ENCODE data around the gene GRM4. TPM values are rescaled to one million over a fixed set of nuclear protein-coding genes. Genes with fewer than 3 reads are reported as not detected.

The GRM4 gene
- total RNA-seq, 1 donor from 2014 or later: not detected

DNA sequence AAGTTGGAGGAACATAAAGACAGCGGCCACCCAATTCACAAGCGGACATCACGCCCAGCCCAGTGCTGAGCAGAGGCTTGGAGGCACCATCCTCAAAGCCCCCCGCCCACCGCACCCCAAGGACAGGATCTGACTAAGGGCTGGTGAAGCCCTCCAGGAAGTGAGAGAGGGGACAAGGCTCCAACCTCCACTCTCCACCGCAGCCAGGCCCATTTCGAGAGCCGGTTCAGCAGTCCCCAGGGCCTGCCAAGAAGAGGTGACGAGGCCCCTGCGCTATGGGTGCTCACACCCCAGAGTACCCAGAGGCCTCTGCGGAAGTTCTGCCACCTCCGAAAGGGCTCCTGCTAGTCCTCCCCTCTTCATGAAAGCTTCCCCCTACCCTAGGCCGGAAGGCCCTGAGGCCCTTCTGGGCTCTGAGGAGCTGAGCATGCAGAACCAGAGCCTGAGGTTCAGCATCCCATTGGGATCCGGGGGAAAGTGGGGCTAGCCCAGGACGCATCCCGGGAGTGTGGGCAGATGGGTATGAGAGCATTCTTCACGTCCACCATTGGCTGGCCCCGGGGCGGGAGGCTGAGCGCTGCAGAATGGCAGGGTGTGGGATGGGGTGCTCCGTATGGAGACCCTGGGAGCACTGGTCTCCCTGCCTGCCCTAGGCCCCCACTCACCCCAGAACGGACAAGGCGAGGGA is 2.5 kb downstream of the GRM4 start:
- no peak for DNase-seq (ENCODE audit: low read depth, low spot score)

DNA sequence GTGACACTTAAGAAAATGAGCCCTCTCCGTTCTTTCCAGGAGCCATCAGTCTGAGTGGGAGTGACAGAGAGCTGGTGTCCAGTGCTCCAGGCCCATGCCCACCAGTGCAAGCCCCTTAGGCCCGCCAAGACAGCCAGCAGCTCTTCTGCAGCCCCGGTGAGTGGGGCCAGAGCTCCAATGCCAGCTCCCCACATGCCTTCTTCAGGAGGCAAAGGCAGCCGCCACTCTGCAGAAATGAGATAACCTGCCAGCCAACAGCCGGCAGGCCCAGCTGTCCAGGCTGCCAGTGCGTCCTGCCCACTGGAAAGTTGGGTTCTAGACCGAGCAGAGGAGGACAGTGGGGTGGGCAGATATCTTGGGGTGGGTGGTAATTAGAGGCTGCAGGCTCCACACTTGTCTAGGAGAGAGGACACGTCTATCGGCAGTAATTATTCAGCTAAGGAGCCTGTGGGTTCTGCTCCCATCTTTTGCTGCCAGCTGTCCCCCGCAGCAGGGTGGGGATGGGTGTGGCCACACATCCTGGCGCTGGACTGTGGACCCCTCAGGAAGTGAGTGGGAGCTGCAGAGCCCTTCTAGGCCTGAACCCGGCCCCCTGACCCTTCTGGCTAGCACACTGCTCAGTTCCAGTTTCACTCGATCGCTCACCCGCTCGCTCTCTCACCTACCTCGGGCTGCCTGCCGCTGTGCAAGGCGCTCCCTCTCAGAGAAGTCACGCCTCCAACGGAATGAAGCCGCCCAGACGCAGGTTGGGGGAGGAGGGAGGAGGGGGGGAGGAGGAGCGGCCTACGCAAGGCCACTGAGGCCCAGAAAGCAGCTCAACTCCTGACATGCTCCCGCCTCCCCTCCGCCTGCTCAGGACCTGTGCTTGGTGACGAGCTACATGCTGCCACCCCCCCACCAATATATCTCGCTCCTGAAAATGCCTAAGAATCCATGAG is 3.6 kb downstream of the GRM4 start:
- no peak for DNase-seq (ENCODE audit: low read depth, low spot score)

DNA sequence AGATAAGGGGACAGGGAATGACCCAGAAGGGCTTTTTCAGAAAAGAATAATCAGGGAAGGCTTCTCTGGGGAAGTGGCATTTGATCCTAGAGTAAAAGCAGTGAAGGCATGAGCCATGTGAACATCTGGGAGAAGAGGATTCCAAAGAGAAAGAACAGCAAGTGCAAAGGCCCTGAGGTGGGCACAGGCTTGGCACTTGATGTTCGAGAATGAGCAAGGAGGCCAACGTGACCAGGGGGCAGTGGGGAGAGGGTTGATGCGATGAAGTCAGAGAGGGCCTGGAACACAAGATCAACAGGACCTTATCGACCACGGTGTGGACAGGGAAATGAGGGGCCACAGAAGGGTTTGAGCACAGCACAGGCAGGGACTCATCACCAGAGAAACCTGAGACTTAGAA is 5.8 kb downstream of the GRM4 start:
- DNase-seq (ENCODE audit: low read depth, low spot score): no peak

DNA sequence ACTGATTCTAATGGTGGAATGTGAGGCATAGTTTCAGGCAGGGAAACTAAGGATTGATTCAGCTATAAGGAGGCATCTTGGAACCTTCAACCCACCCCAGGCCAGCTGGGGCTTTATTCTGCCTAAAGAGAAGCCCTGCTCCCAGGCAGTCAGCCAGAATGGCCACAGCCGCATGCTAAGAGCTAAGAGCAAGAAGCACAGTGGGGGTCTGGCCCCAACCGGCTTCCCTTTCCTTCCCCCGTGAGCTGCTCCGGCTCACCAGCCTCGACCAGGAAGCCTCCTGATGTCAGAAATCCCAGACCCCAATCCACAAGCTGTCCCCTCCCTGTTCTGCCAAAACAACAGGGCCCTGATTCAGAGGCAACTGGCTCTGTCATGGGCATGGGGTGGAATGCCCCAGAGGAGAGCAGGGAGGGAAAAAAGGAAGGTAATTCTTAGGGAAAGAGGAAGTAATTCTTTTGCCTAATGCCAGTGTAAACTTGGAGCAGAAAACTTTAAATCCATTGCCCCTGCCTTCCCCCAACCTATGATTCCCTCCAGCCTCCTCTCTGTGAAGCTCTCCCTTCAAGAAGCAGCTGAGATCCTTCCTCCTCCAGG is 6.9 kb downstream of the GRM4 start:
- no peak for DNase-seq (ENCODE audit: low read depth, low spot score)

DNA sequence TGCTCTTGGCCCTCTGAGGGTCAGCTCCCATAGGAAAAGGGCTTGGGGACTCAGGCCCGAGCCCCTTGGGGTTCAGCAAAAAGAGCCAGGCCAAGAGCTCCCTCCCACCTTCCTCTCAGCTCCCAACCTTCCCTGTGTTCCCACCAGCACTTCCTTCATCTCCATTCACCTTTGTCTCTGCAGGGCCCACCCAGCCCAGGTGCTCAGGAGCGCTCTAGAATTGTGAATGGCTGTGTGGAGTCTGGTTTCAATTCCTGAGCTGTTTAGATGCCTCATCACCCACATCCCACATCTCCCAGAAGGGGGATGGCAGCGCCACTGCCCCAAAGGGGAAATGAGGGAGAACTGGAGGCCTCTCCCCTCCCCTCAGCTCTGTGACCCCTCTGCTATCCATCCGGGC is 7.7 kb downstream of the GRM4 start:
- DNase-seq (ENCODE audit: low read depth, low spot score): no peak

DNA sequence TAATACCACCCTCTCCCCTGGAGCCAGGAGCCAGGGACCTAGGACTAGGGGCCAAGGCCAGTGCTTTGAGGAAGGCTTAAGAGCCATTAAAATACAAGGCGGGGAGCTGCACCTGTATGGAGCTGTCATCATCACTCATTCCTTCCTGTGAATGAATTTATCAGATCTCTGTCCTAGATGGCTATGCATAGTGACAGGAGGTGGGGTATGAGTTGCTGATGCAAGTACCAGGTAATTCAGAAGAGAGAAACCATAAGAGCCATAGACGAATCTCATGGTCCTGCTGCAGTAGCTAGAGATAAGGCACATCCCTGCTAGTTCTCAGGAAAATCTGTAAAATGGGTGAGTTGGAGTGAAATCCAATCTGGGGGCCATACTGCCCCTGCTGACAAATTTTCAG is 10.3 kb downstream of the GRM4 start:
- DNase-seq (ENCODE audit: low read depth, low spot score): no peak

DNA sequence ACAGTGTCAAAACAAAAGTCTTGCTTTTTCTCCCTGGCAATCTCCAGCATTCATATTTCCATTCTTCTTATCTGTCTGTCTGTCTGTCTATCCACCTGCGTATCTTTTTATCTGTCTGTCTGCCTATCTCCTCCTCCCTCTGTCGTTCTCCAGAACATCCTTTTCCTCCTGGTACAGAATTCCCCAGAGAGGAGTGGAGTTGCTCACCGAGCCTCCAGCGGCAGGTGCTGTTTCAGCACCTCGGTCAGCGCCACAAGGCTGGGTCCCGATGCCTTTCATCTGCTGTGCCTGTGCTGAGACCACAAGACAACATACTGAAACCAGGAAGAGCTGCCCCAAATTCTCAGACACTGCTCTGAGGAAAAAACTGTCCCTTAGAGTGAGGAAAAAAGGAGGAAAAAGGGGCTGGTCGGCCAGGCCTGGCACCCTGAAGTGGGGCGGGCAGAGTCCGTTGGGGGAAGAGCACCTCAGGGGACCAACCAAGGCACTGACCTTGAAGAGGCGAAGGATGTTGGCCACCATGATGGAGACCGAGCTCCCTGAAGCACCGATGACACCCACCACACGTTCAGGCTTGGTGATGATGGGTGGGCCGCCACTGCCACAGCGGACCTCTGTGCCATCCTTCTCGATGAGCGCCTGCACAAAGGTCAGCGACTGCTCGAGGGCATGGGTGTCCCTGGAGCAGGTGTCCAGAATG is 13.3 kb downstream of the GRM4 start:
- DNase-seq (ENCODE audit: low read depth, low spot score): no peak

DNA sequence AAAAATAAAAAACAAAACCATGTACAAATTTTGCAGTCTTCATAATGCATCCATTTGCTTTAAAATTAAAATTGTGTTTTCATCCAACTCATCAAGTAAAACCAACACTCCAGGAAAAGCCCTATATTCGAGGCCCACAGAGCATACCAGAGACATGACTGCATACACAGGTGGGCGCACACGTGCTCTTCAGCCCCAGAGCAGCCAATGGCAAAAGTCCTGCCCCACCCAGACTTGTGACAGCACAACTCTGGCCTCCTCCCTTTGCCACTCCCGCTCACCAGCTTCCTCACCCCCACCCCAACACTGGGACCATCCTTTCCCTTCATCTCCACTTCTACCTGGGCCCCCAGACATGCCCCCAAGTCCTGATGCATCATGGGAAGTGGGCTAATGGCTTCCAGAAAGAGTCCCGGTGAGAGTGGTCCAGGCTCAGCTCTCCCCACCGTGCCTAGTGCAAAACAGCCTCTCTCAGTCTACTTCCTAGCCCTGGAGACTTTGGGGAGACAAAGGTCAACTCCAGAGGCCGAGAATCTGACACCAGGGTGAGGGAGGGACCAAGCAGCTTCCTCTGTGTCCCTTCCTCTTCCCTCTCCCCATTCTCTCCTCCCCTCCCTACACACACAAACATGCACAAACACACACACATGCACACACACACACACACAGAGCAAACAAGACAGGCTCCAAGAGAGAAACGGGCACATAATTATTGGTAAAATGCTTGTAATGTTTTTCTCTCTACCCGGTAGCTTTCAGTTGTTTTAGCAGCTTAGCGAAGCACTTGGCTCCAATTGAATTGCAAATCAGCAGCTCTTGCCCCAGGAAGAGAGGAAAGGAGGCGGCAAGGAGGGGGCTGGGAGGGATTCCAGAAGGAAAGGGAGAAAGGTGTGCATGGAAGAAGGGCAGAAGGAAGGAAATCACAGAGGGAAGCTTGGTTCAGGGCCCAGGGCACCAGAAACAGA is 14.3 kb downstream of the GRM4 start:
- DNase-seq (ENCODE audit: low read depth, low spot score): no peak

DNA sequence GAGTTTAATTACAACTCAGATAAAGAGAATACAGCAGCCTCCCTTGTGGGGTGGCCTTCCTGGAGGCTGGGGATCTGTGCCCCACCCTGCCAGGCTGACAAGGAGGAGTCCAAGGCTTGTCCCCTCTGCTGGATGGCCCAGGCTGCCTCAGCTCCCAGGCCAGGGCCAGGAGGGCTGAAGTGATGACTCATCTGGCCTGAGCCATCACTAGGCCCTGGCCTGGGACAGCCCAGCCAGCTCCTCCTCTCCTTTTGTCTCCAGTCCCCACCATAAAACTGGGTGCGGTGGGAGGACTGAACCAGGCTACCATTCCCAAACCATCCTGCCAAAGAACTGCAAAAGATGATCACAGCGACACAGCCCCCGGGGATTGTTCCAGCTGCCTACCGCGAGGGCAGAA is 15.0 kb downstream of the GRM4 start:
- no peak for DNase-seq (ENCODE audit: low read depth, low spot score)

DNA sequence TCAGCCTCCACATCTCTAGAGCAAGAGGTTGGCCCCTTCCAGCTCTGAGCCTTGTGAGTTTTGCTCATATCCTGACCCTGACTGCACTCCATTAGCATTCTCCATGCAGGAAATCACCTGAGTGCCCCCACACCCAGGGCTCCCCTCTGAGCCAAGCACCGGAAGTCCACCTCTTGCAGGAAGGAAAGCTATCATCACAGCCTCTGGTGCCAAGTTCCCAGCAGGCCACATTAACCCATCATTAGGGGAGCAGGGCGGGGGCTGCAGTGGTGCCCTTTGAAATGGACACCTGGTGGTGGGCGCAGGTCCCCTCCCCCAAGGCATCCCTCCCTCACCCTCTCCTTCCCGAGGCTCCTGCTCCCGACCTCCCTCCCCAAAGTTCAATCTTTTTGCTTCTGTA is 16.1 kb downstream of the GRM4 start:
- no peak for DNase-seq (ENCODE audit: low read depth, low spot score)

DNA sequence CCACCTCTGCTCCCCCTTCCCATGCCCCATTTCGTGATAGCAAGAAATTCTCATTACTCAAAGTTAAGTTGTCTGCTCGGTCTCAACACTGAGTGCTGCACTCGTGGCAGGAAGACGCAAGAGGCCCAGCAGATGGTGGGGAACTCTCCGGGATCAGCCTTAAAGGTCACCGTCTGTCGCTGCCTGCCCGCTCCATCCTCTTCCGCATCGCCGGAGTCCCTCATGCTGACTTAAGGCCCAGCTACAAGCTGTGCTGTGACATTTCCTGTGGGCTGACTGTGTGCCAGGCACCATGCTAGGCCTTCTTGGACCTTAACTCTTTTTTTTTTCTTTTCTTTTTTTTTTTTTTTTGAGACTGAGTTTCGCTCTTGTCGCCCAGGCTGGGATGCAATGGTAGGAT is 17.8 kb downstream of the GRM4 start:
- no peak for DNase-seq (ENCODE audit: low read depth, low spot score)

DNA sequence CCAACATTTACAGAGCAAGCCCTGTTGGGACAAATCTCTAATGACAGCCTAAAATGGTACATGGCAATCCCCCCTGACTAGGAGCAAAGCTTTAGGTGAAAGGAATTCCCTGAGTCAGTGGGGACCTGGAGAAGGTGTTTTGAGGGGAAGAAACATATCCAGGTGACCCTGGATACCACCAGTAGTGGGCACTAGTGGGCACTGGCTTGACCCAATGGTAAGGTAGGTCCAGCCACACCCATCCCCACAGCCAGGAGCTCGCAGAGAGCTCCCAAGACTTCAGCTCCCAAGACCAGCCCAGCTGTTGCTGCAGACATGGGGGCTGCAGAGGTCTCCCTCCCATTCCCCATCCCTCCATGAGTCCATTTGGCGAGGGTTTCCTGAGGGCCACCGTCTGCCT is 19.5 kb downstream of the GRM4 start:
- DNase-seq (ENCODE audit: low read depth, low spot score): no peak

DNA sequence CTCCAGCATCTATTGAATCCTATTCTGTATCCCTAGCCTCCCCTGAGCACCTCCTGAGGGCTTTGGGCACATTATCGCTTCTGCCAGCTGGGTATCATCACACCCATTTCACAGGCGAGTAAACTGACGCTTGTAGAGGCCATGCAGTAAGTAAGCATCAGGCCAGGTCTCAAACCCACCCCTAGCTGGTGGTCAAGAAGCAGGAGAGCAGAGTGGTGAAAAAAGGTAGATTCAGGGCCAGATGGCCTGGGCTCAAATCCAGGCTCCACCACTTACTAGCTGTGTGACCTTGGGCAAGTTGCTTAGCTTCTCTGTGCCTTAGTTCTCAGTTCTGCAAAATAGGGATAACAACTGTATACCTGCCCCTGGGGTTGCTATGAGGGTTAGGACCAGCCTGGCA is 19.9 kb downstream of the GRM4 start:
- DNase-seq (ENCODE audit: low read depth, low spot score): no peak

DNA sequence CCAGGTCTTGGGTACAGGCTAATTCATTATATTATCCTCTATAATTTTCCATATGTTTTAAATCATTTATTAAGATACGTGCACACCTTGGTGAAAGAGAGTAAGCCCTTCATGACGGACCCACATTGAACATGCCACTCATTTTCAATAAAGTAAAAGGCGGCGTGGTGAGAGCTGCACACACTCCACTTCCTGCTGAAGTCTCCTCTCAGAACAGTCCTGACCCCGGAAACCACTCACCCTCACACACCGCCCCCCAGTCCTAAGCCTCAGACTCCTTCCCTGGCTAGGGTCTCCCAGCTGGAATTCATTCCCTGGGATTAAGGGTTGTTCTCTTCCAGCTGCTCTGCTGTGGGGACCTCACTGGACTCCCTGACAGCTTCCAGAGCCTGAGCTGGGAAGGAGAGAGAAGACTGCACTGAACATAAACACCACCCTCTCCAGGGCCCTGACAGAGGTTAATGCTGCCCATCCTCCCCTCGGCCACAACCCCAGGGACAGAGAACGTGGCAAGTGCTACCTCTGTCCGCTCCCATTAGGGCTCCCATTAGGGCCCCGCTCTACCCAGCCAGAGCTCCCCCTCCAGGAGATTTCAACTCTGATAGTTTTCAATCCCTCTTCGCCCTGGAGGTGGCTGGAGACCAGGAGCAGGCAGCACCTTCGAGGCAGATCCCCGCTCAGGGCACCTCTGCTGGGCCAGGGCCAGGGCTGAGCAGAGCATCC is 24.8 kb downstream of the GRM4 start:
- no peak for DNase-seq (ENCODE audit: low read depth, low spot score)

DNA sequence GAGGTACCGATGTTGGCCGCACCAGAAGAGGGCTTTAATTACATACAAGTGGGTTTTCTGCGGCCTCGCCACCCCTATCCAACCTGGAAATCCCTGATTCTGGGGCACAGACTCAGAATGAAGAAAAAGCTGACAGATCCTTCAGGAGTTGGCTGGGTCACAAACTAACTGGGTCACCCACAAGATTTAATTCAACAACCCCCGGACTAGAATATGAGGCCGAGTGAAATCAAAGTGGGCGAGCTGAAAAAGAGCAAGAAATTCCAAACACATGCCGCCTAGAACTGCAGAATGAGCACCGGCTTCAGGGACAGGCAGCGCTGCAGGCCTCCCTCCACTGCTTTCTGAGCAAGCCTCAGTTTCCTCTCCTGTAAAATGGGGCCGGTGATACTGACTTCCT is 30.0 kb downstream of the GRM4 start:
- DNase-seq (ENCODE audit: low read depth, low spot score): no peak

DNA sequence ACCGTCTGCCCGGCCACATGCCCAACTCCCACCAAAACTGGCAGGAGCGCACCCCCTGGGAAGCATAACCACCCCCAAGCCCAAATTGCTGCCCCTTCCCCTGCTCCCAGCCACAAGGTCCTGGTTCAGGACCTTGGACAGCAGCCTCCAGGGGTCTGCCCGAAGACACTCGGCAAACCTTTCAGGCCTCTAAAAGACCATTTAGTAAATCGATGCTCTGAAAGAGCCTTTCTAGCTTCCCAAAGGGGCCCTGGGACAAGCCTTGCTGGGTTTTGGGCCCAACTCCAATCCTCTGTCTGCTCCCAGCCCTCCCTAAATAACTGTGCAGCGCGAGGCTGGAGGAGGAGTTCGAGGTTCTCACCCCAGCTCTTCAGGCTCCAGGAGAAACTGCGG is 30.5 kb downstream of the GRM4 start:
- DNase-seq (ENCODE audit: low read depth, low spot score): no peak

DNA sequence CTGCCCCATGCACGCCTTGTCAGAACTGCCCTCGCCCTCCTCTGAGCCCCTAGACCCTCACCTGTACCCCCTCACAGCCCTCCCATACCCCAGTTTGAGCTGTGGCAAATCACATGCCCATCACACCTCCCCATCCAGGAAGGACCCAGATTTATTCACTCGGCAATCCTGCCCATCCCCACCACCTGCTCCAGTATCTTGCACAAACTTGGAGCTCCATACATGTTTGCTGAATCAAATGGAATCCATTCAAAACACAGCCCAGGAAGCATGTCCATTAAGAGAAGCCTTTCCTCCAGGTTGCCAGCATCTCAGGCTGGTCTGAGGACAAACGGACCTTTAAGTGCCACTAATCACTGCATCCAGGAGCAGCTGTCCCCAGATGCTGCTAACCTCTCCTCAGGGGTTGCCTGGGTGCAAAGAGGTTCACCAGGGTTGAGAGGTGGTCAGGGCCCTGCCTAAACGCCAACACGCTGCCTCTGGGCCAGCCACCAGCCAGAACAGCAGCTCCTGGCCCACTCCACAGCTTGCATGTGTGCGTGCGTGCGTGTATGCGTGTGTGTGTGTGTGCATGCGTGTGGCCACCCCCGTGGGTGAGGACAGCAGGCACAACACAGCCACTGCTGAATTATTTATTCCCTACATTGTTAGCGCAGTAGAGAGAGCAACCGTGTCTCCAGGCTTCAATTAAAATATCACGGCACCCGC is 31.0 kb downstream of the GRM4 start:
- no peak for DNase-seq (ENCODE audit: low read depth, low spot score)

DNA sequence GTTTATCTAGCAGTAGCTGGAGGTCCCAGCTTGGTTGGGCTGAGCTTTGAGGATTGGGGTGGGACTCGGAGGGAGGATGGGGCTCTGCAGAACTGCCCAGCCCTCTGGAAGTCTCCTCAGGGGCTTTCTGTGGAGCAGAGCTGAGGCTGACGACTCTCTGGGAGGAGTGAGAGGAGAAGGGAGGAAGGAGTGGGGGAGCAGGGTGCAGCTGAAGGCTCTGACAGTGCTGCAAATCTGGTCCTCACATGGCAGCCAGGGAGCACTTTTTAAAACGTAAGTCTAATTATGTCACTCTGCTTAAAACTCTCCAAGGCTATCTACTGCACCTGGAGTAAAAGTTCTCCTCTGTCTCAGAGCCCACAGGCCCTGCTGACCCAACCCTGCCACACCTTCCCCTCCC is 32.4 kb downstream of the GRM4 start:
- DNase-seq (ENCODE audit: low read depth, low spot score): no peak

DNA sequence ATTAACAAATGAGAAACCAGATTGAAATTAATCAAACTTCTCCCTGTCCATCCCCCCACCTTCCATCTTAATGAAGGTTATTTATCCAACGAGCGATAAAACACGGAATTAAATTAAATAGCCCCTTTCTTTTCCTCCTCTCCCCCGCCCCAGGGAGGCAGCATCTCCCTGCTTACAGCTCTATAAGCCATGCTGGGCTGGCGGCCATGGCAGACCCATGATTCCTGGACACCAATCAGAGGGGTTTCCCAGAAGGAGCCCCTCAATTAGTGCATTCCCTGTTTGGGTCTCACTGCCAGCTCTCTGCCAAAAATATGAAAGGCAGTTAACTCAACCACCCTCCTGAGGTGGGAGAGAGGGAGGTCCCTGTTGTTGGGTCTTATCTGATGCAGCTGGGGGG is 33.8 kb downstream of the GRM4 start:
- DNase-seq (ENCODE audit: low read depth, low spot score): no peak
